PC-9 (cell line): ENCODE data around the gene PAK3. TPM values are rescaled to one million over a fixed set of nuclear protein-coding genes. Genes with fewer than 3 reads are reported as not detected.

ENCODE experiments used
- BruUV-seq: library from RNA; stranded (reverse); fragments of 400-500 nt; replicated peaks from 2 replicates; lab custom pipeline; 2021; lab: Mats Ljungman, UMichigan
- CTCF ChIA-PET: fragments of 300-600 bp; sonication (Branson Sonifier 250); formaldehyde crosslinking; loops from one replicate; lab custom pipeline; 2022; ENCODE audit warnings: antibody characterized with exemption; lab: Charles Lee
- POLR2A ChIA-PET: fragments of 300-600 bp; sonication (Branson Sonifier 250); formaldehyde crosslinking; loops from one replicate; lab custom pipeline; 2022; ENCODE audit warnings: antibody characterized with exemption; ENCODE audit not compliant: unreplicated experiment; lab: Charles Lee
- DNase-seq, 2 experiments: peaks; one replicate each; pipeline versions ENCODE4 v3.0.0 to v3.0.0-alpha.2; 2015 to 2022; ENCODE audit warnings: mixed read lengths in 1 of 2
- H2AFZ ChIP-seq: fragments of 200-600 bp; sonication (generic); 2 replicates; pipeline ENCODE4 v1.8.1; 2017; ENCODE audit warnings: antibody characterized with exemption
- H3F3A ChIP-seq: fragments of 200-600 bp; sonication (generic); 2 replicates; pipeline ENCODE4 v1.8.1; 2017; ENCODE audit warnings: antibody characterized with exemption, mild to moderate bottlenecking, low read depth; ENCODE audit not compliant: insufficient read depth
- H3K27ac ChIP-seq: fragments of 200-600 bp; sonication (generic); 2 replicates; pipeline ENCODE4 v1.6.1; 2016; ENCODE audit warnings: mixed run types
- H3K27me3 ChIP-seq: fragments of 200-600 bp; sonication (generic); 2 replicates; pipeline ENCODE4 v1.6.1; 2016; ENCODE audit warnings: low read depth, mixed run types; ENCODE audit not compliant: insufficient read depth
- H3K36me3 ChIP-seq: fragments of 200-600 bp; sonication (generic); 2 replicates; pipeline ENCODE4 v1.6.1; 2016; ENCODE audit warnings: low read depth, mixed run types
- H3K4me1 ChIP-seq: fragments of 200-600 bp; sonication (generic); replicated peaks from 2 replicates; pipeline ENCODE4 v1.6.1; 2016; ENCODE audit warnings: mixed run types; ENCODE audit not compliant: insufficient read depth
- H3K4me2 ChIP-seq: fragments of 200-600 bp; sonication (generic); 2 replicates; pipeline ENCODE4 v1.6.1; 2017; ENCODE audit warnings: mixed run types
- H3K4me3 ChIP-seq: fragments of 200-600 bp; sonication (generic); 2 replicates; pipeline ENCODE4 v1.6.1; 2016; ENCODE audit warnings: mixed run types
- H3K79me2 ChIP-seq: fragments of 200-600 bp; sonication (generic); 2 replicates; pipeline ENCODE4 v1.6.1; 2017; ENCODE audit warnings: low read depth, mixed run types
- H3K9me2 ChIP-seq: fragments of 200-600 bp; sonication (generic); 2 replicates; pipeline ENCODE4 v1.8.1; 2017; ENCODE audit warnings: mild to moderate bottlenecking; ENCODE audit not compliant: insufficient read depth
- H3K9me3 ChIP-seq: fragments of 200-600 bp; sonication (generic); 2 replicates; pipeline ENCODE4 v1.8.1; 2016; ENCODE audit warnings: low read depth; ENCODE audit not compliant: insufficient read depth
- H4K20me1 ChIP-seq: fragments of 200-600 bp; sonication (generic); 2 replicates; pipeline ENCODE4 v1.8.1; 2017; ENCODE audit not compliant: insufficient read depth
- EZH2 ChIP-seq: fragments of 200-600 bp; sonication (generic); IDR thresholded peaks from 2 replicates; pipeline ENCODE4 v1.8.0; 2017; ENCODE audit warnings: antibody characterized with exemption, low read depth
- intact Hi-C: fragments of 100-400 bp; cut with micrococcal nuclease; formaldehyde crosslinking; loops from one replicate; pipeline ENCODE4 v1.10.0; 2022; ENCODE audit not compliant: unreplicated experiment
- total RNA-seq: library from RNA; stranded (reverse); gene quantifications from 2 replicates; pipeline ENCODE4 v1.2.3, GENCODE V29; 2021
- TF ChIP-seq, protein P1 (sequence below): fragments of 200-600 bp; sonication (generic); conservative IDR thresholded peaks from 2 replicates; pipeline ENCODE4 v1.6.1; 2017; ENCODE audit warnings: mixed run types, antibody characterized with exemption, mild to moderate bottlenecking, moderate library complexity

The PAK3 gene
- total RNA-seq, 1 experiment from 2014 or later = not detected

DNA sequence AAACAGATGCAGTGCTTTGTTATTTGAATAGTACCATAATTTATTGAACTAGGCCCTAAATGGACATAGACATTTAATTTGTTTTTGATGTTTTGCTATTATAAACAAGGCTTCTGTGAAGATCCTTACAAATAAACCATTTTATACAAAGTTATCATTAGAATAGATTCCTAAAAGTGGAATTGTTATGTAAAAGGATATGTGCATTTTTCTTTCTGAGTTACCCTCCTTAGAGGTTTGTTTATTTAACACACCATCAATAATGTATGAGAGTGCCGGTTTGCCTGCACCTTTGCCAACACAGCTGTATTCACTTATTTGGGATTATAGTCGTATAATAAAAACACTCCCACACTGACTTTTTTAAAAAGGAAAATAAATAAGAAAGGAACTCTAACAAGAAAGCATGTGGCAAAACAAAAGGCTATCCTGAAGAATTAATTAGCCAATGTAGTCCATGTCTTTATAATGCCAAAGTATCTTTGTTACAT is 84.8 kb downstream of the PAK3 start:
- TF ChIP-seq, protein P1, sequence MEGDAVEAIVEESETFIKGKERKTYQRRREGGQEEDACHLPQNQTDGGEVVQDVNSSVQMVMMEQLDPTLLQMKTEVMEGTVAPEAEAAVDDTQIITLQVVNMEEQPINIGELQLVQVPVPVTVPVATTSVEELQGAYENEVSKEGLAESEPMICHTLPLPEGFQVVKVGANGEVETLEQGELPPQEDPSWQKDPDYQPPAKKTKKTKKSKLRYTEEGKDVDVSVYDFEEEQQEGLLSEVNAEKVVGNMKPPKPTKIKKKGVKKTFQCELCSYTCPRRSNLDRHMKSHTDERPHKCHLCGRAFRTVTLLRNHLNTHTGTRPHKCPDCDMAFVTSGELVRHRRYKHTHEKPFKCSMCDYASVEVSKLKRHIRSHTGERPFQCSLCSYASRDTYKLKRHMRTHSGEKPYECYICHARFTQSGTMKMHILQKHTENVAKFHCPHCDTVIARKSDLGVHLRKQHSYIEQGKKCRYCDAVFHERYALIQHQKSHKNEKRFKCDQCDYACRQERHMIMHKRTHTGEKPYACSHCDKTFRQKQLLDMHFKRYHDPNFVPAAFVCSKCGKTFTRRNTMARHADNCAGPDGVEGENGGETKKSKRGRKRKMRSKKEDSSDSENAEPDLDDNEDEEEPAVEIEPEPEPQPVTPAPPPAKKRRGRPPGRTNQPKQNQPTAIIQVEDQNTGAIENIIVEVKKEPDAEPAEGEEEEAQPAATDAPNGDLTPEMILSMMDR = no peak
- no peak for TF ChIP-seq EZH2
- H4K20me1 ChIP-seq = no peaks in the 10 kb centered on the region
- H3K4me2 ChIP-seq = no peak overlapping the region
- intact Hi-C loops = no loop called here
- no peaks in the 10 kb centered on the region for H3K9me3 ChIP-seq
- H3F3A ChIP-seq = no peaks in the 10 kb centered on the region
- no TSS peak for BruUV-seq
- no peak overlapping the region for H2AFZ ChIP-seq
- CTCF ChIA-PET = no interaction called here
- no peak overlapping the region for H3K27ac ChIP-seq
- H3K9me2 ChIP-seq = no peaks in the 10 kb centered on the region
- H3K4me1 ChIP-seq = no peaks in the 10 kb centered on the region
- no peaks in the 10 kb centered on the region for H3K27me3 ChIP-seq
- POLR2A ChIA-PET = no interaction called here
- no peak overlapping the region for H3K4me3 ChIP-seq
- no peaks in the 10 kb centered on the region for H3K36me3 ChIP-seq
- no peak for DNase-seq
- H3K79me2 ChIP-seq = no peaks in the 10 kb centered on the region

DNA sequence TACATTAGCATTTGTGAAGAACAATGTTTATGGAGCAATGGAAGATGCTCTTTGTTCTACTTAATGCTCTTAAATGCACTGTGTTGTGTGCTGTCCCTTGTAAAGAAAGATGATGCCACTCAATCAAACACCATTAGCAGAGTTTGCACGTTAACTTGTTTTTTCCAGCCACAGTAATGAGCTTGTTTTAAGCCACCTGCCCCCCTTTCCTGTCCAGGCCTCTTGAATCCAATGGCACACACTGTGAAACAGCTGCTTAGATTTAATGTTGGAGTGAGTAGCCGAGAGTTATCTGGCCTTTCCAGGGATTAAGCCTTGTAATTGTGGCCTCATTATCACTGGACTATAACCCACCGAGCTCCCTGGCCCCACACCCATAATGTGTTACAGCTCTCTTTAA is 86.0 kb downstream of the PAK3 start:
- Histone ChIP-seq H3K4me2 (no peak overlapping the region), H3F3A (no peaks in the 10 kb centered on the region), H2AFZ (no peak overlapping the region), H3K4me3 (no peak overlapping the region), H3K27ac (no peak overlapping the region), H3K9me3 (no peaks in the 10 kb centered on the region), H3K9me2 (no peaks in the 10 kb centered on the region), H4K20me1 (no peaks in the 10 kb centered on the region), H3K4me1 (no peaks in the 10 kb centered on the region), H3K79me2 (no peaks in the 10 kb centered on the region), H3K27me3 (no peaks in the 10 kb centered on the region), H3K36me3 (no peaks in the 10 kb centered on the region)
- ChIA-PET CTCF (no interaction called here), POLR2A (no interaction called here)
- no peak for DNase-seq
- BruUV-seq = no TSS peak
- intact Hi-C loops = no loop called here
- TF ChIP-seq, protein P1 = no peak
- TF ChIP-seq EZH2 = no peak

DNA sequence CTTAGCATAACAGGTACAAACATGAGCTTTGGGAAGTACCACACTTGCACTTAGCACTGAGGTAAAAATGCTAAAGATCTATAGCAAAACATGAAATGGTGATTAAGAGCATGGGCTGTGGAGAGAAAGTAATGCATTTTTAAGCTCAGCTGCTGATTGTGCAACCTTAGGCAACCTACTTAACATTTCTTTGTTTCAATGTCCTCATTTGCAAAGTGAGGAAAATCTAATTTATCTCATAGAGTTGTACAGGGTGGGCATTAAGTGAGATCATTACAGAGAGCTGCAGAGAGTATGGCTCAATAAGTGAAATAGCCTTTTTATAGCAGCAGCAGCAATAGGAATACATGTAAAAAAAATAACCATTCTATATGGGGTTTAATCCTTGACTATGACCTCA is 87.0 kb downstream of the PAK3 start:
- H3K4me3 ChIP-seq = no peak overlapping the region
- DNase-seq = no peak
- H3K4me2 ChIP-seq = no peak overlapping the region
- intact Hi-C loops = no loop called here
- TF ChIP-seq, protein P1 = no peak
- TF ChIP-seq EZH2 = no peak
- no peaks in the 10 kb centered on the region for H4K20me1 ChIP-seq
- H3K9me2 ChIP-seq = no peaks in the 10 kb centered on the region
- no peaks in the 10 kb centered on the region for H3K36me3 ChIP-seq
- no TSS peak for BruUV-seq
- H3K27ac ChIP-seq = no peak overlapping the region
- H3K79me2 ChIP-seq = no peaks in the 10 kb centered on the region
- CTCF ChIA-PET = no interaction called here
- POLR2A ChIA-PET = no interaction called here
- no peaks in the 10 kb centered on the region for H3K27me3 ChIP-seq
- H3F3A ChIP-seq = no peaks in the 10 kb centered on the region
- H3K4me1 ChIP-seq = no peaks in the 10 kb centered on the region
- no peaks in the 10 kb centered on the region for H3K9me3 ChIP-seq
- no peak overlapping the region for H2AFZ ChIP-seq
